ENCODE measurements around the gene NEURL1.
"Not testable (repeated sequence)": the region's sequence is repeated elsewhere in the genome, so short reads cannot be mapped to it uniquely, and the experiment has no call there.

DNA sequence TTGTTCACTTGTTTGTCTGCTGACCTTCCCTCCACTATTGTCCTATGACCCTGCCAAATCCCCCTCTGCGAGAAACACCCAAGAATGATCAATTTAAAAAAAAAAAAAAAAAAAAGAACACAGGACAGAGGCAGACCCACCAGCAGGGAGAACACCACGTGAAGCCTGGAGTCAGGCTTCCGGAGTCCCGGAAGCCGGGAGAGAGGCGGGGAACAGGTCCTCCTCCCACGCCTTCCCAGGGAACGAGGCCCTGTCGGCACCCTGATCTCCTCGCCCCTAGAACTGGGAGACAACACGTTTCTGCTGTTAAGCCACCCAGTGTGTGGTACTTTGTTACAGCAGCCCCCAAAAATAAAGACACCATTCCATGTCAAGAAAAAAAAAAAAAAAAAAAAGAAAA, 114.6 kb downstream of the NEURL1 start:
- TF ChIP-seq, protein P1, sequence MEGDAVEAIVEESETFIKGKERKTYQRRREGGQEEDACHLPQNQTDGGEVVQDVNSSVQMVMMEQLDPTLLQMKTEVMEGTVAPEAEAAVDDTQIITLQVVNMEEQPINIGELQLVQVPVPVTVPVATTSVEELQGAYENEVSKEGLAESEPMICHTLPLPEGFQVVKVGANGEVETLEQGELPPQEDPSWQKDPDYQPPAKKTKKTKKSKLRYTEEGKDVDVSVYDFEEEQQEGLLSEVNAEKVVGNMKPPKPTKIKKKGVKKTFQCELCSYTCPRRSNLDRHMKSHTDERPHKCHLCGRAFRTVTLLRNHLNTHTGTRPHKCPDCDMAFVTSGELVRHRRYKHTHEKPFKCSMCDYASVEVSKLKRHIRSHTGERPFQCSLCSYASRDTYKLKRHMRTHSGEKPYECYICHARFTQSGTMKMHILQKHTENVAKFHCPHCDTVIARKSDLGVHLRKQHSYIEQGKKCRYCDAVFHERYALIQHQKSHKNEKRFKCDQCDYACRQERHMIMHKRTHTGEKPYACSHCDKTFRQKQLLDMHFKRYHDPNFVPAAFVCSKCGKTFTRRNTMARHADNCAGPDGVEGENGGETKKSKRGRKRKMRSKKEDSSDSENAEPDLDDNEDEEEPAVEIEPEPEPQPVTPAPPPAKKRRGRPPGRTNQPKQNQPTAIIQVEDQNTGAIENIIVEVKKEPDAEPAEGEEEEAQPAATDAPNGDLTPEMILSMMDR (conservative IDR thresholded peaks at IDR 0.05): not testable (repeated sequence)
- not testable (repeated sequence) for TF ChIP-seq ZFX (IDR thresholded peaks at IDR 0.05)

All from C4-2B (cell line).